H9 (cell line): ENCODE results near the gene ALG2. TPM values are rescaled to one million over a fixed set of nuclear protein-coding genes. Genes with fewer than 3 reads are reported as not detected.

Source experiments
- DNase-seq: peaks from one replicate; pipeline ENCODE4 v3.0.0-alpha.2; 2017
- H2AFZ ChIP-seq: one replicate; pipeline ENCODE4 v1.6.1; 2013; ENCODE audit warnings: mild to moderate bottlenecking, low read length, control low read depth, moderate library complexity
- H2AK5ac ChIP-seq: 2 replicates; pipeline ENCODE4 v1.6.1; 2013; ENCODE audit warnings: low read length, control low read depth, mixed read lengths; ENCODE audit not compliant: insufficient read length
- H2BK120ac ChIP-seq: one replicate; pipeline ENCODE4 v1.6.1; 2013; ENCODE audit warnings: low read depth, mild to moderate bottlenecking, low read length, control low read depth, inconsistent platforms; ENCODE audit not compliant: poor library complexity, severe bottlenecking
- H2BK12ac ChIP-seq: 2 replicates; pipeline ENCODE4 v1.6.1; 2013; ENCODE audit warnings: low read length, control low read depth, mixed read lengths, low read depth; ENCODE audit not compliant: insufficient read length
- H2BK15ac ChIP-seq: 2 replicates; pipeline ENCODE4 v1.6.1; 2013; ENCODE audit warnings: low read depth, low read length, control low read depth
- H2BK20ac ChIP-seq: one replicate; pipeline ENCODE4 v1.6.1; 2013; ENCODE audit warnings: low read depth, mild to moderate bottlenecking, low read length, control low read depth, inconsistent platforms; ENCODE audit not compliant: poor library complexity, severe bottlenecking
- H2BK5ac ChIP-seq: 2 replicates; pipeline ENCODE4 v1.6.1; 2013; ENCODE audit warnings: low read length, control low read depth, mixed read lengths; ENCODE audit not compliant: insufficient read length
- H3K14ac ChIP-seq: 2 replicates; pipeline ENCODE4 v1.6.1; 2013; ENCODE audit warnings: low read length, control low read depth; ENCODE audit not compliant: insufficient read depth
- H3K18ac ChIP-seq: 2 replicates; pipeline ENCODE4 v1.6.1; 2013; ENCODE audit warnings: low read depth, mild to moderate bottlenecking, mixed read lengths, low read length, control low read depth; ENCODE audit not compliant: insufficient read length
- H3K23ac ChIP-seq: 2 replicates; pipeline ENCODE4 v1.6.1; 2013; ENCODE audit warnings: low read length, control low read depth, mixed read lengths, low read depth; ENCODE audit not compliant: insufficient read length
- H3K23me2 ChIP-seq: 2 replicates; pipeline ENCODE4 v1.6.1; 2013; ENCODE audit warnings: low read depth, mild to moderate bottlenecking, mixed read lengths, low read length, control low read depth; ENCODE audit not compliant: insufficient read length, poor library complexity, severe bottlenecking
- H3K27ac ChIP-seq: 2 replicates; pipeline ENCODE4 v1.5.1; 2013; ENCODE audit warnings: low read length, control low read depth, mixed read lengths, low read depth; ENCODE audit not compliant: insufficient read length
- H3K27me3 ChIP-seq: 2 replicates; pipeline ENCODE4 v1.6.1; 2013; ENCODE audit warnings: low read length, control low read depth, inconsistent platforms; ENCODE audit not compliant: insufficient read depth
- H3K4ac ChIP-seq: 2 replicates; pipeline ENCODE4 v1.6.1; 2013; ENCODE audit warnings: low read depth, mild to moderate bottlenecking, control low read depth, inconsistent platforms, low read length, moderate library complexity
- H3K4me1 ChIP-seq: 2 replicates; pipeline ENCODE4 v1.6.1; 2013; ENCODE audit warnings: low read length, control low read depth, inconsistent platforms; ENCODE audit not compliant: insufficient read depth
- H3K4me2 ChIP-seq: 2 replicates; pipeline ENCODE4 v1.6.1; 2013; ENCODE audit warnings: low read length, control low read depth, mixed read lengths; ENCODE audit not compliant: insufficient read length, insufficient read depth
- H3K56ac ChIP-seq: 2 replicates; pipeline ENCODE4 v1.6.1; 2013; ENCODE audit warnings: low read depth, mild to moderate bottlenecking, mixed read lengths, low read length, control low read depth; ENCODE audit not compliant: insufficient read length
- H3K79me1 ChIP-seq: 2 replicates; pipeline ENCODE4 v1.6.1; 2013; ENCODE audit warnings: low read depth, mild to moderate bottlenecking, moderate library complexity, low read length, control low read depth, inconsistent platforms; ENCODE audit not compliant: insufficient read depth, poor library complexity, severe bottlenecking
- H3K79me2 ChIP-seq: 2 replicates; pipeline ENCODE4 v1.6.1; 2013; ENCODE audit warnings: low read length, control low read depth, inconsistent platforms; ENCODE audit not compliant: insufficient read depth
- H3K9ac ChIP-seq: 2 replicates; pipeline ENCODE4 v1.6.1; 2013; ENCODE audit warnings: low read length, control low read depth, mixed read lengths; ENCODE audit not compliant: insufficient read length; ENCODE audit errors: extremely low read depth
- H3K9me3 ChIP-seq: one replicate; pipeline ENCODE4 v1.6.1; 2013; ENCODE audit warnings: low read depth, low read length, inconsistent platforms; ENCODE audit not compliant: control insufficient read depth
- H3T11ph ChIP-seq: one replicate; pipeline ENCODE4 v1.6.1; 2013; ENCODE audit warnings: mild to moderate bottlenecking, low read length, control low read depth, inconsistent platforms
- H4K20me1 ChIP-seq: one replicate; pipeline ENCODE4 v1.6.1; 2013; ENCODE audit not compliant: control insufficient read depth, insufficient read length, insufficient read depth
- H4K5ac ChIP-seq: 2 replicates; pipeline ENCODE4 v1.6.1; 2013; ENCODE audit warnings: low read depth, mild to moderate bottlenecking, mixed read lengths, low read length, control low read depth; ENCODE audit not compliant: insufficient read length
- H4K8ac ChIP-seq: replicated peaks from 2 replicates; pipeline ENCODE4 v1.6.1; 2013; ENCODE audit warnings: low read length, control low read depth, mixed read lengths, low read depth; ENCODE audit not compliant: insufficient read length
- H4K91ac ChIP-seq: 2 replicates; pipeline ENCODE4 v1.6.1; 2013; ENCODE audit warnings: low read depth, mild to moderate bottlenecking, moderate library complexity, mixed read lengths, low read length, control low read depth; ENCODE audit not compliant: insufficient read length
- H3K27ac Mint-ChIP-seq, 3 experiments: 2 replicates in 2 of 3; 3 replicates in 1 of 3; pipeline ENCODE4 v1.8.0; 2020 to 2021; ENCODE audit warnings: mixed read lengths in 3 of 3, mild to moderate bottlenecking in 1 of 3, moderate library complexity in 1 of 3
- H3K27me3 Mint-ChIP-seq: 2 replicates; pipeline ENCODE4 v1.8.0; 2021; ENCODE audit warnings: low read depth, mild to moderate bottlenecking, moderate library complexity, mixed read lengths
- H3K36me3 Mint-ChIP-seq, 3 experiments: 2 replicates in 2 of 3; 3 replicates in 1 of 3; pipeline ENCODE4 v1.8.0; 2020 to 2021; ENCODE audit warnings: low read depth in 3 of 3, mixed read lengths in 3 of 3; ENCODE audit not compliant: insufficient read depth in 1 of 3
- H3K4me1 Mint-ChIP-seq, 2 experiments: 2 replicates each; pipeline ENCODE4 v1.8.0; 2020; ENCODE audit warnings: mixed read lengths in 2 of 2
- H3K4me3 Mint-ChIP-seq, 2 experiments: 2 replicates in 1 of 2; 3 replicates in 1 of 2; pipeline ENCODE4 v1.8.0; 2020 to 2021; ENCODE audit warnings: mild to moderate bottlenecking in 2 of 2, mixed read lengths in 2 of 2, moderate library complexity in 1 of 2
- H3K9me3 Mint-ChIP-seq, 2 experiments: 2 replicates in 1 of 2; 3 replicates in 1 of 2; pipeline ENCODE4 v1.8.0; 2020; ENCODE audit warnings: mild to moderate bottlenecking in 2 of 2, mixed read lengths in 2 of 2, moderate library complexity in 1 of 2
- CTCF ChIP-seq: fragments of 200-600 bp; sonication (generic); conservative IDR thresholded peaks from 3 replicates; pipeline ENCODE4 v1.8.0; 2021; ENCODE audit warnings: antibody characterized with exemption, mild to moderate bottlenecking
- WGBS: extraction: QIAGEN DNeasy Blood & Tissue Kit; methylation state at CpG from one replicate; pipeline ENCODE4 v1.1.7; 2013; ENCODE audit warnings: missing lambda C conversion rate, low lambda C conversion rate, mixed read lengths; ENCODE audit not compliant: insufficient read length; ENCODE audit errors: extremely low coverage; 5-methylcytosine and 5-hydroxymethylcytosine counted together
- total RNA-seq: library from RNA; stranded (reverse); gene quantifications from 2 replicates; pipeline ENCODE4 v1.2.1, GENCODE V29; 2021

The ALG2 gene
- total RNA-seq, 1 experiment from 2014 or later = 30.1 TPM

- H3K27me3 ChIP-seq = no peaks in the 10 kb centered on the region
- H3K18ac ChIP-seq = peak overlapping the region; percentile 80
- H3T11ph ChIP-seq = no peak overlapping the region
- H3K23me2 ChIP-seq = no peaks in the 10 kb centered on the region
- WGBS = no CpG with 5 or more reads among the region's 29 CpGs
- no peak overlapping the region for H3K4ac ChIP-seq
- no peak overlapping the region for H4K5ac ChIP-seq
- peak; percentile 94 for TF ChIP-seq CTCF
- H2BK12ac ChIP-seq = no peak overlapping the region
- no peak overlapping the region for H2AFZ ChIP-seq
- H3K36me3 Mint-ChIP-seq = no peaks in the 10 kb centered on the region; a peak in 1 of 7 replicates
- no peaks in the 10 kb centered on the region; the same call in 1 of the 2 replicates for H3K4me1 ChIP-seq
- H3K9ac ChIP-seq = no peak overlapping the region
- H3K9me3 ChIP-seq = no peaks in the 10 kb centered on the region
- no peak overlapping the region; a peak in 1 of 5 replicates for H3K4me3 Mint-ChIP-seq
- H3K4me1 Mint-ChIP-seq = peaks cover 18 to 19% of the 10 kb centered on the region in 2 experiments
- no peaks in the 10 kb centered on the region; a peak in 1 of 5 replicates for H3K9me3 Mint-ChIP-seq
- peak overlapping the region; percentile 82 for H3K14ac ChIP-seq
- H3K23ac ChIP-seq = no peak overlapping the region
- no peak overlapping the region for H4K91ac ChIP-seq
- H2BK15ac ChIP-seq = no peak overlapping the region
- no peak overlapping the region for H2AK5ac ChIP-seq
- H3K79me2 ChIP-seq = no peaks in the 10 kb centered on the region
- H2BK5ac ChIP-seq = no peak overlapping the region
- H3K56ac ChIP-seq = no peak overlapping the region
- H3K27ac ChIP-seq = no peak overlapping the region
- peak overlapping the region; percentile 20 for H3K4me2 ChIP-seq
- H3K27me3 Mint-ChIP-seq = peaks cover 3% of the 10 kb centered on the region
- H4K20me1 ChIP-seq = no peaks in the 10 kb centered on the region
- H3K27ac Mint-ChIP-seq = no peak overlapping the region; a peak in 1 of 7 replicates
- H2BK120ac ChIP-seq = no peak overlapping the region
- no peak overlapping the region for H2BK20ac ChIP-seq
- H4K8ac ChIP-seq = no peak overlapping the region
- no peaks in the 10 kb centered on the region for H3K79me1 ChIP-seq
- DNase-seq = peak; percentile 89
Measured at GRCh38 chr9:99184475-99185347, 37.0 kb downstream of the ALG2 start.
